NCI-H774 (cell line): ENCODE results near the gene LIX1.

Source experiments
- DNase-seq: peaks from one replicate; lab custom pipeline; 2025; lab: John Stamatoyannopoulos, UW

LIX1 gene

DNA sequence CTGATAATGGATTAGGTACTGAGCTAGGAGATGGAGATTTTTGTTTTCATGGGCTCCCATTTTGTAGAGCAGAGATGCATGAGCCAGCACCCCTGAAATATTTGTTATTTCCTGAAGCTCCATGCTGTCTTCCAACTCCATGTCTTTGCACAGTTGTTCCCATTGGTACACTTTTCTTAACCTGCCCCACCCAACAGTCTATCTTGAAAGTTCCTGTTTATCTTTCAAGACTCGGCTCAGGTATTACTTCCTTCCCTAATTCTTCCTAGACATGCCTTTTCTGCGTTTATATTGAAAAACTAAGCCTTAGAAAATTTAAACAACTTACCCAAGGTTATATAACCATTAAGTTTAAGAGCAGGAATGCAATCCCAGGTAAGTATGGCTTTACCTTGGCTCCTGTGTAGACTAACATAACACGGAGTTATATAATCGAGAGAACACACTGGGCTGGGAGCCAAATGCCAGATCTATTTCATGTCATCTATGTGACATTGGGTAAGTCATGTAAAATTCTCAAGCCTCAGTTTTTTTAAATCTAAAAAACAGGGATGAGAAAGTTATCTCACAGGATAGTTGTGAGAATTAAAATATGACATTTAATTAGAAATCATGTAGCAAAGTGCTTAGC is 67.4 kb downstream of the LIX1 start:
- DNase-seq = no peak

DNA sequence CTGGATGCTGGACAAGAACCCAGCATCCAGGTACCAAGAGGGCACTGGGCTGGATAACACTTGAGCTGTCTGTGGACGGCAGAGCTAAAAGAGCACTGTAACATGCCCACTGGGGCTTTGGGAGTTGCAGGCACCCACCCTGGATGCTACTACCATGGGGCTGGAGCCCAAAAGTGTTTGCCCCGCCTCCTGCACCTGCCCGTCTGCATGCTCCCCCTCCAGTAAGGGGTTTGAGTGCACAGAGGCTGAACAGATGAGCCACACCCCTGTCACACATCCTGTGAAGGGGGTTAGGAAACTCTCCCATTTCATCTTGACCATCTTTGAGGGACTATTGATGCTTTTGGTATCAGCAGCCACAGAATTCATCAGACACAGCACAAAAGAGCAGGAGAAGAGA is 69.0 kb downstream of the LIX1 start:
- DNase-seq = no peak

DNA sequence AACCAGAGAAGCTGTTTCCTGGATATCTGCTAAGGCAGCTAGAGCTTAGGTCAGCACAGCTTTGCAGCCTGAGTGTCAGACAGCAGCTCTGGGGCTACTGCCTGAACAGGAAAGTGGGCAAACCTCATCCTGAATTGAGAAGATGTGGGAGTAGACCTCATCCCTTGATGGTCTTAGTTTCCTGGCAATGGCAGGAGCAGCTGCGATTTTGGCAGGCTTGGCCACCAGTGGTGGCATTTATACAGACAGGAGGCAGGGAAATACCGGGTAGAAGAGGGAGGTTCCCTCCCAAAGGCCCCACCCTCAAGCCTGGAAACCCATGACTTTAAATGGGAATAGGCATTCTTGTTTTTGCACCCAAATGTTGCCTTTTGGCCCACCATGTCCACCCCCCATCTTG is 69.7 kb downstream of the LIX1 start:
- DNase-seq = no peak

DNA sequence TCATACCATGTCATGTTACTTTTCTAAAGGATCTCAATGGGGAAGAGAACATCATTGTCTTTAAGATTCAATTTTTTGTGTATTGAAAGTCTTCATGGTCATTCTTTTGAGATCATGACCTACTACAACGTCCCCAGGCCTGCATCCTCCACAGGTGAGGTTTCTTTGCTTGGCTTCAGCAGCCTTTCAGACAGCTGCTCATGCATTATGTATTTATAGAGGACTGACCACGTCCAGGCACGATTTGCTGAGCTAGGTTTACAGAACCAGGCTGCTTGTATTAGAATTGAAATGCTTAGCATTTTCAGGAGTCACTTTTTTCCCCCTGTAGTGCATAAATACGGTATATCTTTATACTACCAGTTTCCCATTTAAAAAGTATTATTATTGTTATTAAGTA is 70.4 kb downstream of the LIX1 start:
- DNase-seq = no peak

DNA sequence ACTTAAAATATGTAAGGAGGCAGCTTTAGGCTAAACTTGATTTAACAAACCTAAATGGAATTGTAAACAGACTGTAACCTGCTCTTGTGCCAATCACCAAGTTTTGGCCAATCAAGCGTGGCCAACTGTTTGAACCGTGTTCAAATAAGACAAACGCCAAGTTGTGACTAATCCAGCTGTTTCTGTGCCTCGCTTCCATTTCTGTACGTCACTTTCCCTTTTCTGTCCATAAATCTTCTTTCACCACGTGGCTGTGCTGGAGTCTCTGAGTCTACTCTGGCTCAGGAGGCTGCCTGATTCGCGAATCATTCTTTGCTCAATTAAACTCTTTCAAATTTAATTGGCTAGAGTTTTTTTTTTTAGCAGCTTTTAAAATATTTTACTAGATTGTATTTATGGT is 71.3 kb downstream of the LIX1 start:
- DNase-seq = no peak

DNA sequence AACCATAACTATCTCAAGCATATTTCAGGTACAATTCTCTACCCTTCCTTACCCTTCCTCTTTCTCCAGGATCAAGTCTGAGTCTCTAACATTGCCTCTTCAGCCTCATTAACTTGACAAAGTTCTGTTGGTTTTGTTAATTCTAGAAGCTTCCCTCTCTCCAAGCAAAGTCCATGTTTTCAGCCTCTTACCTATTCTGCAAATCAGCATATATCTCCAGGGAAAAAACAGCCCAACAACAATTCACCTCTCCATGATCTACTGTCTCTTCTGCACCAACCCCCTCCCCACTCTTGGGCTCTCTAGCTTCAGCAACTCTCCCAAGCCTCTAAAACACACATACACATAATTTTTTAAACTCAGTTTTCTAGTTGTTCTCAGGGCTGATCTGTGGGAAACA is 72.2 kb downstream of the LIX1 start:
- DNase-seq = no peak

DNA sequence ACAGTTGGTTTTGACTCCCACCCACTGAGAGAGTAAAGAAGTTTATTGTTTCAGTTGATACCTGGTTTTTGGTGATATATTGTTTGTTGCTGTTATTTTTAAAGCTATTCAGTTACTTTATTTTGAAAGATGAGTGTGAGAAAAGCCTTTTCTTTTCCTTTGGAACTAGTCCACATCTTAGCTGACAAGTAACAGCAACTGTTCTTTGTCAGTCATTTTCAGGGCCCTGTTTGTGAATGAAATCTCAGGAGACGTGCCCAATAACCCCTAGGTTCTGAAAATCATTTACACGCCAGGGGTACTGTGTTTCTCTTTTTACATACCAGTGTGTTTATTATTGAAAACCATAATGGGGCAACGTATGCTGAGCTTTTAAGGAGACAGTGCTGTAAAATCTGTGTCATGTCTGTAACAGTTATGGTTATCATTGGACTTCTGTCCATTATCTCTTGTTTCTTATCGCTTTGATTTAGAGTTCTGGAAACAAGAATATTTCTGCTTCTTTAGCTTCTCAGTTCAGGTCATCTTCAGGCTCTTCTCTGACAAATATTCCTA is 75.0 kb downstream of the LIX1 start:
- no peak for DNase-seq

DNA sequence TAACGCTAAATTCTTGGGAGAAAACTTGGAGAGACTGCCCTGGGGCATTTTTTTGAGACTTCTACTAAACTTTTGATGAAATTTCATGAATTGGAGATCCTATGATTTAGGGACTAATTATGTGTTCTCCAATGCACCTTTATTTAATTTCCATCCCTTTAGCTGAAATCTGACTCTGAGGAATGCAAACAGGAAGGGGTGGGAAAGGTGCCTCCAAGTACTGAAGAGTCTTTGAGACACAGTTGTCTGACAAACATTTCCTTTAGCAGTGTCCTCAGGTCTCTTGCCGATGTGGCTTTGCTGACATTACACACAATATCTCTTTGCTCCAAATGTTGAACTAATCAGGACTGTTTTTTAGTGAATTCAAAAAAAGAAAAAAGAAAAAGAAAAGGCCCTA is 76.9 kb downstream of the LIX1 start:
- DNase-seq = no peak

DNA sequence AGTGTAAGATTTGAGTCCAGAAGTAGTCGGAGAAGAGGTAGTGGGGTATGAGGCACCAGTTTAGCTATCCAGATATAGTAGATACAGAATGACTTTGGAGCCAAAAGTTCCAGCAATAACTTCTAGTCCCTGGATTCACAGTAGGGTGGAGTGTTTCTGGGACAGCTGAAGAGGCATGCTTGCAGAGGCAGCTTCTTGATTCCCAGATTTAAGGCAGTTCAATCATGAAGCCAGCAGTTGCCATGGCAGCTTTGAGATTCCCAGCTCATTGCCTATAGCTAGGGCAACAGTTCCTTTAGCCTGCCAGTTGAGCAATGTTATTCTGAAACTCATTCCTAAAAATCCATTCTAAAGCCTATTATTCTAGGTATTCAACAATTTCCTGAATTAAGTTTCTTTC is 79.2 kb downstream of the LIX1 start:
- no peak for DNase-seq

DNA sequence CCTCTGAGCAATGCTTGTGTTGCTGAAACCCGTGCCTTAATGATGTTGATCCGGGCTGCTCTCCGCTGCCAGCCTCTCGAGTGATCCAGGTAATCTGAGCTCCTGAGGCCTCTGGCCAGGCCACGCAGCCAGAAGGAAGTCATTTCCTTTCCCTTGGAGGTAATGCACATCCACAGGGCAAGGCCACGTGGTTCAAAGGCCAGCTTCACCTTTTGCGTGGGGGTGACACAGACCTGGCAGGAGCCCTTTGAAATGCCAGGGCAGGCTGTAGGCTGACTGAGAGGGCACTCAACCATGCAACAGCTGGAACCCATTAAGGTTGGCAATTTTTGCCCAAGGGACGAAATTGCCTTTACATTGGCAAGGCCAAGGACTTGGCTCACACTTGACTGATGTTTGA is 80.4 kb downstream of the LIX1 start:
- no peak for DNase-seq

DNA sequence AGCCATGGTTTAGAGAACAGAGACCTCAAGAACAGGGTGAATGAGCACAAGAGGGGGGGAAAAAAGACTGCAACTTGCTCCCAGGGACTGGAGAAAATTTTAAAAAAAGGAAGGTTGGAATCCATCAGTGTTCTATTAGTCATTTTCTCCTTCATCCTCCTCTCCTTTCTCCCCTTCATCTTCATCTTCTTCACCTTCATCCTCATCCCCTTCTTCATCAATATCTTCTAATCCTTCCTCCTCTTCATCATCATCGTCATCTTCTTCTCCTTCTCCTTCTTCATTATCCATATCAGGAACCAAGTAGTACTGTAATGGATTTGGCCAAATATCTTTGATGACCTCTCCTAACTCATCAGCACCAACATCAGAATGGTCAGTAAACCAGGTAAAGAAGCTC is 86.1 kb downstream of the LIX1 start:
- DNase-seq = no peak

DNA sequence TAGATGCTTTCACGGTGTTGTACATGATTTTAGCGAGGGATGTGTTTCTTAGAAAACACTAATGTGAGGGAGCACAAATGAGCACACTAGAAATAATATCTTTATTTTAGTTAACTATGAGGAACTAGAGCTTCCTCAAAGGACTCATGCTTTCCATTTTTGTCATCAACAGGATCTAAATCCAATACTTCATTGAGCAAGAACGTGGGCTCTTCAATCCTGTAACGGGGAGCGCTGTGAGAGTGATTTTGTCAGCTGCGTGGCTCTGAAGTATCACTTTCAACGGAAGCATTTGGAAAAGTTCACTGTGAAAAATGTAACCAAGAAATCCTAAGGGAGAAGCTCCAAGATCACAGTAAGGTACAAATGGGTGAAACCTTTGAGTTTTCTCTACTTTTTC is 93.2 kb downstream of the LIX1 start:
- no peak for DNase-seq

DNA sequence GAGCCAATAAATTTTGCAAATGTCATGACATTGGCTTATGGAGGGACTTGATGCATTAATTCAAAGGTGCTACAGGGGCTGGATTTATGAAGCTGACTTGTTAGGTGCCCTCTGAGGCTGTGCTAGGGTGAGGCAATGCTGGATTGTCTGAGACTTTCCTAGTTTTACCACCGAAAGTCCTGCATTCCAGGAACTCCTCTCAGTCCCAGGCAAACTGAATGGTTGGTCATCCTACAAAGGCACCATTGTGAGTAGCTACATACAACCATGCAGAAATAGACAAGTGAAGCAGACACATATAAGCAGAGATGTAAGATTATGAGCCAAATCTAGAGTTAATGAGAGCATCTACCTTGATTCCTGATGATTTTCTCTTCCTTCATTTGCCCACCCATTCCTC is 95.3 kb downstream of the LIX1 start:
- no peak for DNase-seq

DNA sequence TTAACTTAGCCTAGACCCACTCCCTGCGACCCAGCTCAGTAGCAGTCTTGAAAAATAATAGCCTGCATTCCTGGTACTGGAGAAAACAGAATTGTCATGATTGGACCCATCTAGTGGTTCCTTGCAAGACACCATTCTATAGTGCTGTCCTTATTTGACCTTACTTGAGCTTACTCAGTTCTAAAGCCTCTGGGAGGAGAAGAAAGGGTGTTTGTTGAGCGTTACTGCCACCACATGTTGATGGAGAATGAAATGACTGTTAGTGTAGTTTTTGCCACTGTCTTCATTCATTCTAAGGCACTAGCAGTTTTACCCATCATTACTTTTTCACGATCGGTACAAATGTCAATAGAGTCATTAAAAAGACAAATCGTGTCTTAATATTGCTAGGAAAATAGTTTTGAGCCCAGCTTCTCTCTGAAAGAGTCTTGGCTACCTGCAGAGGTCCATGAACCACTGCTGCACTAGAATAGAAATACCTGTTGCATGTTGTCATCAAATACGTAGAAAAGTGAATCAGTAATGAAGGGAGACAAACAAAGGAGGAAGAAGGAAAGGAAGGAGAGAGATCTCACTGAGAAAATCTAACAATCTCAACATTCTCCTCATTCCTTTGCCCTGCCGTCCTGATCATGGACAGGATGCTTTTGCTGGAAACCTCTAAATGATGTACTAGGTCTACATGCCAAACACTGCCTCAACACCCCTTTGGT is 96.0 kb downstream of the LIX1 start:
- no peak for DNase-seq

DNA sequence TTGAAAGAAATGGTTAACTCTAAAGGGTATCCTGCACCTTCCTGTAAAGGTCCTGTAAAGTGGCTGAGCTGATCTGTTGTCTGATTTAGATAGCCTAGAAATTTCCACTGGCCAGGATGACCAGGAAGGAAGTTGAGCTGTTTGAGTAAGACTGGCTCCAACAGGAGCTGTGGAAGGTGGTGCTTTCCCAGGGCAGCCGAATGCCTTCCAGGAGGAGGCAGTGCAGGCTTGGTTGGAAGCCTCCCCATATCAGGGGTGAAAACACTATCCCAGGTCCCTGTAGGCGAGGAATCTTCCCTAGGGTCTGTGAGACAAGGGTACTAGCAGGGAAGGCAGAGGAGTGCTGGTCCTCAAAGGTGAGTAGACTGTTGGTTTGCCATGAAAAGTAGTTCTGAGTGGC is 98.4 kb downstream of the LIX1 start:
- no peak for DNase-seq

DNA sequence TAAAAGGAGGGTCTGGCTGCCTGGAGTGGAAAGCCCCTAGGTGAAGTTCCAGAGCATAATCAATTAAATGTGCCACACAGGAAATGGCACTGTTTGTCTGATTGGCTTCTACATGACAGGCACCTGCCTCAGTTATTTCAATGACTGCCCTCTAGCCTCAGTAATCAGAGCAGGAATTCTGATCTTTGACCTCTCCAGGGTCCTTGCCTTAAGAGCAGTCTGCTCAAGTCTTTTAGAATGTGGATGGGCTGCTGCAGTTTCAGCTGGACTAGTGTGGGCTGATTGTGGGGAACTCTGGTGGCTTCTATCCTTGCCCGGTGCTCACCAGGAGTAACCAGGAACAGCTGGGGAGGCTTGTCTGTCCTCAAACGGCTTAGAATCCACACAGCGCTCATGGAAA is 98.9 kb downstream of the LIX1 start:
- no peak for DNase-seq

DNA sequence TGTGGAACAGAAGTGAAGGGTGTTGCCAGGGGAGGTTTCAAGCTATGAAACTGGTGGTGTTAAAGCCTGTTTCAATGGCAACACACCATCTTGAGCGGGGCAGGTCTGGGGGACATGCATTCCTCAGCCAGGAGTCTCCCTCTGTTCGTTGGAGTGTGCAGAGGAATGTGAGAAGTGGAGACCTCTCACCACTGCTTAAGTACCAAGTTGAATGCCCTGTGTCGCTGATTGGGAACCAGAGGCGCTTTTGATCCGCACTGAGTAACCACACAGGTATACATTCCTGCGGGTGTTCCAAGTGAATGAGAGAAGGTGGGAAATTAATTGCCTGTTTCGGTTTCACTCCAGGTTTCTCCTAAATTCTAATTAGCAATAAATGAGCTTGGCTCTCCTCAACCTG is 99.4 kb downstream of the LIX1 start:
- DNase-seq = no peak
